Activated naive CD4-positive, alpha-beta T cell treated with anti-CD3 and anti-CD28 coated beads, Interleukin-2, amount 10 ng/mL, durations not matched to agents 7 days and 5 days (primary cell): Measurements from ENCODE around the gene LMO3.
"Not testable (repeated sequence)": the region's sequence is repeated elsewhere in the genome, so short reads cannot be mapped to it uniquely, and the experiment has no call there.

ENCODE experiments used
- CTCF ChIA-PET: fragments of 350-600 bp; sonication (Branson Sonifier 250); formaldehyde crosslinking; loops from one replicate; lab custom pipeline; 2021; ENCODE audit warnings: antibody characterized with exemption; lab: Charles Lee
- DNase-seq: peaks from one replicate; pipeline ENCODE4 v3.0.0-alpha.2; 2020
- H3K27ac Mint-ChIP-seq: one replicate; pipeline ENCODE4 v1.8.0; 2021; ENCODE audit warnings: mild to moderate bottlenecking, moderate library complexity, mixed read lengths
- H3K27me3 Mint-ChIP-seq: one replicate; pipeline ENCODE4 v1.8.0; 2021; ENCODE audit warnings: mild to moderate bottlenecking, mixed read lengths
- H3K36me3 Mint-ChIP-seq: one replicate; pipeline ENCODE4 v1.8.0; 2021; ENCODE audit warnings: mixed read lengths
- H3K4me1 Mint-ChIP-seq: one replicate; pipeline ENCODE4 v1.8.0; 2021; ENCODE audit warnings: mixed read lengths
- H3K4me3 Mint-ChIP-seq: one replicate; pipeline ENCODE4 v1.8.0; 2021; ENCODE audit warnings: mild to moderate bottlenecking, moderate library complexity, mixed read lengths
- H3K9me3 Mint-ChIP-seq: one replicate; pipeline ENCODE4 v1.8.0; 2021; ENCODE audit warnings: mixed read lengths

LMO3 gene

DNA sequence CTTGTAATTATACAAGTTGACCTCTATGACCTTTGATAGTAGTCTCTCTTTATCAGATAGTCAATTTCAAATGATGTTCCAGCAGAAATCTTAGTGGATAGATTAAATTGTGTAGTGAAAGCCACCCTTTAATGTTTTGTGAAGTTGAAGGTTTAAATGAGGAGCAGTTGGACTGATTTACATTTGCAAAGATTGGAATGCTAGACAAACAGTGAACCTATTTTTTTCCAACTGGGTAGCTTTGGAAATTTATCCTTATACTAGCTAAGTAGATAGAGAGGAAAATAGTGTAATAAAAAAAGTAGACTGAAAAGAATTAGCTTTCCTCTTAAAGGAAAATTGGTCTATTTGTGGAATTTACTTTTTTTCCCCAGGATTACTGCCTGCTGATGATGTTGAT, 53.7 kb downstream of the LMO3 start:
- Mint-ChIP-seq H3K36me3 (no peaks in the 10 kb centered on the region), H3K27ac (no peak overlapping the region), H3K4me3 (no peak overlapping the region), H3K4me1 (no peaks in the 10 kb centered on the region), H3K9me3 (peaks cover 6% of the 10 kb centered on the region), H3K27me3 (no peaks in the 10 kb centered on the region)
- DNase-seq = no peak
- CTCF ChIA-PET = no interaction called here

DNA sequence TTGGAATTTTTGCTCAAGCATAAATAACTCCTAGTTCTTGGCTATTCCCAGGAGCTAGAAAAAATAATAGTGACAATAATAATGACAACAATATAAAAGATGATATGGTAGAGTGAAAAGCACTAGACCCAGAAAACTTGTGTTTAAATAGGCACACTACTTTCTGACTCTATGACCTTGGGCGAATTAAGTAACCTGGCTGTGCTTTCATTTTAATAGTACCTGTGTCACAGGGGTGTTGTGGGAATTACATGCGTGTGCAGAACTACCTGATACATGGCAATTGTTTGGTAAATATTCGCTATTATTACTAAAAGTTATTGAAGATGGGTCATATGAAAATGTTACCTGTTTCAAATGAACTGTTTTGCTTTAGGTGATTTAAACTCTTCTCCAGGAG, 60.1 kb downstream of the LMO3 start:
- H3K36me3 Mint-ChIP-seq = no peaks in the 10 kb centered on the region
- H3K4me3 Mint-ChIP-seq = no peak overlapping the region
- H3K27me3 Mint-ChIP-seq = no peaks in the 10 kb centered on the region
- CTCF ChIA-PET = no interaction called here
- H3K4me1 Mint-ChIP-seq = no peaks in the 10 kb centered on the region
- no peak for DNase-seq
- peaks cover 6% of the 10 kb centered on the region for H3K9me3 Mint-ChIP-seq
- no peak overlapping the region for H3K27ac Mint-ChIP-seq

DNA sequence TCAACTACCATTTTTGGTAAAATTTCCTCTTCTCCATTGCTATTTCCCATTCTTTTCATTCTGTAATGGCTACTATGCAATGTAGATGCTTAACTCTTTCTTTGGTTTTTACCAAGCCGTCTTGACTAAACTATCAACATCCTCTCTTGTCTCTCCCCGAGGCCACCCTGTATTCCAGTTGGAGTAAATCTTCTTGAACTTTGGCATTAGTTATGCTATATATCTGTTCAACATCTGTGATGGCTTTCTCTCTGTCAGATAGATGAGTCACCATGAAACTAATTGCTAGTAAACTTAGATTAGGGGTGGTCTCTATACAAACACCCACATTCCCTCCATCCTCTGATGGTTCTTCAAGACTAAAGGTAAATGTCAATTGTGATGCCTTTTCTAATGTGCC, 63.4 kb downstream of the LMO3 start:
- CTCF ChIA-PET = no interaction called here
- peaks cover 13% of the 10 kb centered on the region for H3K9me3 Mint-ChIP-seq
- no peaks in the 10 kb centered on the region for H3K27me3 Mint-ChIP-seq
- no peak for DNase-seq
- H3K27ac Mint-ChIP-seq = no peak overlapping the region
- H3K4me3 Mint-ChIP-seq = no peak overlapping the region
- no peaks in the 10 kb centered on the region for H3K36me3 Mint-ChIP-seq
- H3K4me1 Mint-ChIP-seq = no peaks in the 10 kb centered on the region

DNA sequence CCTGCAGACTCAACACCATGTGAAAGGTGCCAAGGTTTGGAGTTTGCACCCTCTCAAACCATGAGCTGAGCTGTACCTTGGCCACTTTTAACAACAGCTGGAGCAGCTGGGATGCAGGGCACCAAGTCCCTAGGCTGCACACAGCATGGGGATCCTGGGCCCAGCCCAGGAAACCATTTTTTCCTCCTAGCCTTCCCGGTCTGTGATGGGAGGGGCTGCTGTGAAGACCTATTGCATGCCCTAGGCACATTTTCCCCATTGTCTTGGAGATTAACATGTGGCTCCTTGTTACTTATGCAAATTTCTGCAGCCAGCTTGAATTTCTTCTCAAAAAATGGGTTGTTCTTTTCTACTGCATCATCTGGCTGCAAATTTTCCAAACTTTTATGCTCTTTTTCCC, 68.3 kb downstream of the LMO3 start:
- H3K36me3 Mint-ChIP-seq, DNase-seq, H3K4me1 Mint-ChIP-seq, H3K4me3 Mint-ChIP-seq, CTCF ChIA-PET, H3K27ac Mint-ChIP-seq, H3K27me3 Mint-ChIP-seq: not testable (repeated sequence)
- H3K9me3 Mint-ChIP-seq = peaks cover 19% of the 10 kb centered on the region

DNA sequence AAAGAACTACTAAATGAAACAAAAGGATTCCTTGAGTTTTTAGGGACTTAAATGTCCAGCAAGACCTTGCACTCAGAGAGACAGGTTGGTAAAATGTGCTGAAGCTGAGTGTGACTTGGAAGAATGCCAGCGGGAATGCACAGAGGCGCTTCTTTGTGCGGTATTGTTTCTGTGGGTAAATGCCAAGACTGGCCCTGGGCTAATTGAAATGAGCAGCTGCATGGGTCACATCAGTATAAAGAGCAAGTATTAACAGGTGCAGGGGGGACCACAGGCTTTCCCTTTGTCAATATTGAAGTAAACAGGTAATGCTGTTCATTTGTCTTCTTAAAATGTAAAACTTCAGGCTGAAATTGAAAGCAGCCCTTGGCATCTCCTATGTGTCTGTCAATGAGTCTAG, 74.3 kb downstream of the LMO3 start:
- Mint-ChIP-seq H3K36me3 (no peaks in the 10 kb centered on the region), H3K9me3 (peaks cover 8% of the 10 kb centered on the region), H3K27ac (no peak overlapping the region), H3K4me3 (no peak overlapping the region), H3K27me3 (no peaks in the 10 kb centered on the region), H3K4me1 (no peaks in the 10 kb centered on the region)
- no peak for DNase-seq
- CTCF ChIA-PET = no interaction called here

DNA sequence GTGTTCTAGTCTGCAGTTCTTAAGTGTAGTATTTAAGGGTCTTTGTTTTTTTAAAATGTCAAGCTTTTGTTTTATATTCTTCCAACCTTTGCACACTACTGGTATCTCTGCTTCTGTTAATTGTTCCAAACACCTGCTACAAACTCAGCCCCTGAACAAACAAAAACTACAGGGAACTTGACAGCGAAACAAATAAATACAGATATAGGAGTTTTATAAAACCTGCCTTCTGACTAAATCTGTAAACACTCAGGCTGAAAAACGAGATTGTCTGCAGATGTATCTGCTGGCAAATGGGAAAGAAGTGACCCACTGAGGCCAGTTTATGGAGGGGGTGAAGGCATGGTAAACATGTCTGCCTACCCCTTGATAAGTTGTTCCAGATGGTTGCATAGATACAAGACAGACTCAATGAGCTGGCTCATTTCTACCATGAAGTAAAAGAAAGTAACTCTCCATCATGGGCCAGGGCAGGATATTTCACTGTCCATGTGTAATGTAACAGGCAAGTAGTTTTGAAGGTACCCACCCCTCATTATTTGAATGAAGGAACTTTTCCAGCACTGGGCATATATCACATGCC, 75.6 kb downstream of the LMO3 start:
- H3K27ac Mint-ChIP-seq = no peak overlapping the region
- peaks cover 5% of the 10 kb centered on the region for H3K9me3 Mint-ChIP-seq
- no peaks in the 10 kb centered on the region for H3K27me3 Mint-ChIP-seq
- no peak overlapping the region for H3K4me3 Mint-ChIP-seq
- DNase-seq = no peak
- H3K36me3 Mint-ChIP-seq = no peaks in the 10 kb centered on the region
- CTCF ChIA-PET = no interaction called here
- H3K4me1 Mint-ChIP-seq = no peaks in the 10 kb centered on the region

DNA sequence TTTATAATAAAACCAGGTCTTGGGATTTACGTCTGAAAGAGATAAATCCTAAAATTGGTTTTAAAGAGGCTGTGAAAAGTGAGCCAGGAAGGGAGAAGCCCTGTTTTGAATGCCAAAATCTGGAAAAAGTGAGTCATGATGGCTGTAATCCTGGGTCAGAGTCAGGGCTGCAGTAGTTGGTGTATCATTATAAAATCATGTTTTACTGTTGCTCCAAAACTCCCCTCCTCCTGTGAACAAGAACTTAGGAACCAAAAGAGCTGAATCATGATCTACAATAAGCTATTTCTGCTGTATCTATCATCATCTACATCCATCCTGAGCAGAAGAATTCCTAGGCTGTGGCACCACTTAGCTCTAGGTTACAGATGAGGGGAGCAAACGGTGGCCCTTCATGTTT, 79.3 kb downstream of the LMO3 start:
- Mint-ChIP-seq H3K36me3 (no peaks in the 10 kb centered on the region), H3K27me3 (no peaks in the 10 kb centered on the region)
- CTCF ChIA-PET = no interaction called here

DNA sequence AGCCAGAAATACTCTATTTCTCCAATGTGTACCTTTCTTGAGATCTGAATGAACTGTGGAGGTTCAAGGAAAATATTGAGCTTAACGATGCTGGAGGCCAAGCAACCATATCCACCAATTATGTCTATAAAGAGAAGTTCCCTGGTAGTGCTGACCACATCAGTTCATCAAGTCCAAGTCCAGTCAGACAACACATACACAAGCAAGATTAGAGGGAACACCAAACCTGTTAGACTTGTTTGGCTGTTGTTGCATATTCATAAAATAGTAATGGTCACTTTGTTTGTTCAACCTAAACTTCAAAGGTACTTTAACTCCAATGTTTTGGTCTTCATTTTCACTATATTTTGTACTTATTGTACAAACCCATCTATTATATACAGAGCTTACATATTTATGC, 81.6 kb downstream of the LMO3 start:
- Mint-ChIP-seq H3K4me3 (no peak overlapping the region), H3K9me3 (peaks cover 11% of the 10 kb centered on the region), H3K36me3 (no peaks in the 10 kb centered on the region), H3K4me1 (no peaks in the 10 kb centered on the region), H3K27ac (no peak overlapping the region), H3K27me3 (no peaks in the 10 kb centered on the region)
- DNase-seq = no peak
- CTCF ChIA-PET = no interaction called here

More for the DNA sequence above, 79.3 kb downstream of the LMO3 start:
- peaks cover 8% of the 10 kb centered on the region for H3K9me3 Mint-ChIP-seq
- no peaks in the 10 kb centered on the region for H3K4me1 Mint-ChIP-seq
- DNase-seq = no peak
- H3K27ac Mint-ChIP-seq = no peak overlapping the region
- no peak overlapping the region for H3K4me3 Mint-ChIP-seq

DNA sequence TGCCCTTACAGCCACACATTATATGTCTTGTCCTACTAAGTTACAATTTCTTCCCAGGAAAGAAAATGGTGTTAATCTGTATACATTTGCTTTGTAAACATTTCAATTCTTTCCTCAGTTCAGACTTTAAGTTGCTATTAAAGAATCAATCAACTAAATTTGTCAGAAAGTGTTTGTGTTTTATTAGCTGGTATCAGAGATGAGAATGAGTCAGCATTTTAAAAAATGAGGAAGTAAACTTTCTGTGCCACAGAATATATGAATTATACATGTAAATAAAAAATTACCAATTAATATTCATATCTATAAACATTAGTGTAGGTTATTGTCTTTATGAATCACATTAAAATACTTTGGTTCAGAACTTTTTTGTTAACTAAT, 82.0 kb downstream of the LMO3 start:
- no peak overlapping the region for H3K27ac Mint-ChIP-seq
- no peaks in the 10 kb centered on the region for H3K4me1 Mint-ChIP-seq
- DNase-seq = no peak
- CTCF ChIA-PET = no interaction called here
- H3K27me3 Mint-ChIP-seq = no peaks in the 10 kb centered on the region
- H3K36me3 Mint-ChIP-seq = no peaks in the 10 kb centered on the region
- peaks cover 11% of the 10 kb centered on the region for H3K9me3 Mint-ChIP-seq
- no peak overlapping the region for H3K4me3 Mint-ChIP-seq

DNA sequence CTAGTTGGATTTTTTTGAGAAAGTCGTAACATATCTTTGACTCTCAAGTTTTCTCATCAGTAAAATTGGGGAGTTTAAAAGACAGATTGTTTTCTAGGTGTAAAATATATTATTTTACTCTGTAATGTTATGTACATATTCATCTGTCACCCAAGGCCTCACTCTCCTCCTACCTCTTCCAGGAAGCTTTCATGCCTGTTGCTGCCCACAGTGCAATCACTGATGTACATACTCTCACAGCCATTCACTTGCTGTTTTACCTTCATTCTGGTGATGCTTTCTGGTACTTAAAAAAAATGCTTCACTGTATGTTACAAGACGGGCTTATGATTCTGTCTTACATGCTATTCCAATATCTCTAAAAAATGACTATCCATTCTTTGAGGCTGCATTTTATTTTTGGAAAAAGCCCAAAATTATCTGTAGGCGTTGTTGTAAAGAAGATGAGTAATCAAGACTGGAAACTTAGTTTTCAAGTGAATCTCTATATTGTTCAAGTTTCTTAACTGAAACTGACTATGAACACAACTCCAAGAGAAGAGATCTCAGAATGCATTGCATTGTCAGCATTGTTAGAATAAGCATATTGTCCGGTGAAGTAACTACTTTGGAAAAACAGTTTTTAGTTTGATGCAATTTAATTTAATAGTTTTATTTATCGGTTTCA, 82.5 kb downstream of the LMO3 start:
- H3K4me3 Mint-ChIP-seq = no peak overlapping the region
- CTCF ChIA-PET = no interaction called here
- DNase-seq = no peak
- H3K9me3 Mint-ChIP-seq = peaks cover 11% of the 10 kb centered on the region
- H3K4me1 Mint-ChIP-seq = no peaks in the 10 kb centered on the region
- no peaks in the 10 kb centered on the region for H3K36me3 Mint-ChIP-seq
- no peak overlapping the region for H3K27ac Mint-ChIP-seq
- H3K27me3 Mint-ChIP-seq = no peaks in the 10 kb centered on the region

DNA sequence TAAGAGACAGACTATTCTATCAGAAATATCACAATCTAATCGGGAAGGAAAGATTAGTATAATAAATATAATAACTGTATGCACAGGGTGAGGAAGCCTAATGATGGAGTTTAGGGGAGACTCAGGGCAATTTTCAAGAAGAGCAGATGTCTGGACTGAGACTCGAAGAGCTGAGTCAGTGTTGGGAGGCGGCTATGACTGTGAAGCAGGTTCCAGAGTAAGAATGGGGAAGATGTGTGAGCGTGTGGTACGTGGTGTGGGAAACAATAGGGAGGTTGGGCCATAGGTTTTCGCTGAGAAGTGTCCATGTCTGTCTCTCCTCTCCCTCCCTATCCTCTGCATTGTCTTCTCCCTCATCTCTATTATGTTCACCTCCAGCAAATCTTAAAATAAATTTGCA, 85.6 kb downstream of the LMO3 start:
- no peak for DNase-seq
- Mint-ChIP-seq H3K4me1 (no peaks in the 10 kb centered on the region), H3K9me3 (peaks cover 18% of the 10 kb centered on the region), H3K36me3 (no peaks in the 10 kb centered on the region), H3K4me3 (no peak overlapping the region), H3K27ac (no peak overlapping the region), H3K27me3 (no peaks in the 10 kb centered on the region)
- CTCF ChIA-PET = no interaction called here

DNA sequence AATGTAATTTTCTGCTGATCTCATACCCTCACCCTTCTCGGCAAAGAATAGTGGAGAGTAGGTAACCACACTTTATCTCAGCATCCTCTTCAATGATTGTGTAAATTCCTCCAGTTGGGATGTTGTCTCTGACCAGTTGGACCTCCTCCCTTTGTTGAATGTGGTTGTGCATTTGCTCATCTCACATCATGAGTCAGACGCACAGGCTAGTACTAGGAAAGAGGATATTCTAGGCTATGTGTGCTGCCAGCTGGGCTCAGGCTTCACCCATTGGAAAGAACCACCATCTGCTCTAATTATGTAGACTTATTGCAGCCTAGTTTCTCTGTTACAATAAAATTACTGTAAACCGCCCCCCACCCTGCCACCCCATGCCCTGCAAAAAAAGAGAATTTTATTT, 90.3 kb downstream of the LMO3 start:
- no peaks in the 10 kb centered on the region for H3K4me1 Mint-ChIP-seq
- H3K27ac Mint-ChIP-seq = no peak overlapping the region
- no peak for DNase-seq
- no peaks in the 10 kb centered on the region for H3K27me3 Mint-ChIP-seq
- peaks cover 10% of the 10 kb centered on the region for H3K9me3 Mint-ChIP-seq
- CTCF ChIA-PET = no interaction called here
- H3K4me3 Mint-ChIP-seq = no peak overlapping the region
- no peaks in the 10 kb centered on the region for H3K36me3 Mint-ChIP-seq

DNA sequence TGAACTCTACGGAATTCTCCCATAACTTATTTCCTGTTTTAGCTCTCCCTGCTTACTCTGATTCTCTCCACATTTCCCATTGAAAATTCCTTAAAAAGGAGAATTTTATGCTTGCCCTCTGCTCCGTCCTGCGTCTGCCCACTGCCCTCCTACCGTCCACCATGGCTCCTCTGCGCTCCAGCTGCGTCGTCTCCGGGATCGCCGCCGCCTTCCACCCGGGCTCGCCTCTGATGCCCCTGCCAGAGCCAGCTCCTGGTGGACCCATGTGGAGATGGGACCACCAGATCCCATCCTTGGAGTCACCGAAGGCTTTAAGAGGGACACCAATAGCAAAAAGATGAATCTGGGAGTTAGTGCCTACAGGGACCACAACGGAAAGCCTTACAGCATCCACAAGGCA, 92.7 kb downstream of the LMO3 start:
- H3K4me3 Mint-ChIP-seq = no peak overlapping the region

DNA sequence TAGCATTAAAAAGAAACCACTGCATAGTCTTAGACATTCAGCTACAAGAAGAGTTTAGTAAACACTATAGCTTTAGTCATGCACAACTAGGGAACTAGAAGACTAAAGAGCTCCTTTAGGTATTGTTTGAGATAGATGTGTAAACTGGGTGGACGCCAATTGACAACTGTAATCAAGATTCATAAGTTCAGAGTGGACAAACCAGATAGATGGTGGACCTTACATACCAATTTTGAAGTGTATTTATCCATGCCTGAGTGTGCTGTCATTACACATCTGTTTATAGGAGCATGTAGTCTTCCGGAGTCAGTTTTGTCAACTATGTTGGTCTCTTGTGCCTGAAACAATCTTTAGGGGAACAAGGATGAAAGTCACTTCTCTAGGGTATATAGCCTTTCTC, 96.6 kb downstream of the LMO3 start:
- H3K4me1 Mint-ChIP-seq = no peaks in the 10 kb centered on the region
- H3K27me3 Mint-ChIP-seq = no peaks in the 10 kb centered on the region
- CTCF ChIA-PET = no interaction called here
- H3K27ac Mint-ChIP-seq = no peak overlapping the region
- no peak for DNase-seq
- peaks cover 5% of the 10 kb centered on the region for H3K9me3 Mint-ChIP-seq
- no peaks in the 10 kb centered on the region for H3K36me3 Mint-ChIP-seq
- H3K4me3 Mint-ChIP-seq = no peak overlapping the region

More for the DNA sequence above, 92.7 kb downstream of the LMO3 start:
- Mint-ChIP-seq H3K27ac (no peak overlapping the region), H3K9me3 (peaks cover 7% of the 10 kb centered on the region), H3K36me3 (no peaks in the 10 kb centered on the region), H3K27me3 (no peaks in the 10 kb centered on the region), H3K4me1 (no peaks in the 10 kb centered on the region)
- CTCF ChIA-PET = no interaction called here
- DNase-seq = no peak

DNA sequence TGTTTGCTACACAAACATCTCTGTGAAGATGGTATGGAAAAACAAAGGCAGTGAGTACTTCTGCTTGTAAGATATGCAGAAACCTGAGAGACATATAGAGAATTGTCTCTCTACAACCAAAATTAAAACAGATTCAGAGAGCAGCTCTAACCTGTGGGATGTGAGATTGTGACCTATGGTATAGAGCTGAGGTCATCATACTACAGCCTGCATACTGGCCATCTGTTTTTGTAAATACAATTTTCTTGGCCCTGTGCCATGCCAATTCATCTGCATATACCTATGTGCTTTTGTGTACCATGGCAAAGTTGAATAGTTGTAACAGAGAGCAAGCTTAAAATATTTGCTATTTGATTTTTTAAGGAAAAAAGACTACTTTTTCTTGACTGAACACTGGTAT, 99.6 kb downstream of the LMO3 start:
- H3K27me3 Mint-ChIP-seq = no peaks in the 10 kb centered on the region

More for the DNA sequence above, 99.6 kb downstream of the LMO3 start:
- CTCF ChIA-PET = no interaction called here
- H3K36me3 Mint-ChIP-seq = no peaks in the 10 kb centered on the region
- H3K4me1 Mint-ChIP-seq = no peaks in the 10 kb centered on the region
- peaks cover 8% of the 10 kb centered on the region for H3K9me3 Mint-ChIP-seq
- H3K4me3 Mint-ChIP-seq = no peak overlapping the region
- H3K27ac Mint-ChIP-seq = no peak overlapping the region
- no peak for DNase-seq
